IPS-11a (cell line): ENCODE measurements around the gene CCL19.

Experiments
- H3K4me3 ChIP-seq: one replicate; pipeline ENCODE4 v1.5.1; 2013; ENCODE audit warnings: low read depth, low read length, control low read depth

CCL19 gene

DNA sequence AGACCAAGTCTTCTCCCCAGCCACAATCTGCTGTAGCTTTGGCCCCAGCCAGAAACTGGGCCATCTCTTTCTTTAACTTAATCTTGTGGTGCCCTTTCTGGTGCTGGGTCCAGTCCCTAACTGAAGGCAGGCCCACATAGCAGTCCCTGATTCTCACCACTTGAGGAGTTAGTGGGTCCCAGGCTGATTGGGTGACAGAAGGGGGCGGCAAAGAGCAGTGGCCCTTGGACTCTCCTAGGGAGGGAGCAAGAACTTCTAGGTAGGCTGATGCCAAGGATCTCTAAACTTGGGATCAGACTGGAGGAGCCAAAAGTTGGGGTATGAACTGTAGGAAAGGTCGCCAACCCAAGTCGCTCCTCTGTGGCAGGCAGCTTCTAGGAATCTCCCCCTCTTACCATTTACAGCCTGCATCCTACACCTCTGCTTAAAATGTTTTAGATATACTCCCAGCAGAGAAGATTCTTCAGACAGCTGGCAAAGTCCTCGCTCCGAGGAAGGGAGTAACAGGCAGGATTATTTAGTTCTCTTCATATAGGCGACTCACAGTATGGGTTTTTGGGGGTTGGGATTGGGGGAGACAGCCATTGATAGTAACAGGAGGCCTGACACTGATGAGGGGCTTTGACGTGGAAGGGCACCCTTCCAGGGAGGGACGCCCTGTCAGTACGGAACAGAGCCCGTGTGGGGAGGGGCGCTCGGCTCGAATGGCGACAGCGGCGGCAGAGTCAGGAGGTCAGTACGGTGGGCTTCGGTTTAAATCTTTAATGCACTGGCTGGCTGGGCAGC is 26.6 kb downstream of the CCL19 start:
- H3K4me3 ChIP-seq = peak overlapping the region; percentile 58

DNA sequence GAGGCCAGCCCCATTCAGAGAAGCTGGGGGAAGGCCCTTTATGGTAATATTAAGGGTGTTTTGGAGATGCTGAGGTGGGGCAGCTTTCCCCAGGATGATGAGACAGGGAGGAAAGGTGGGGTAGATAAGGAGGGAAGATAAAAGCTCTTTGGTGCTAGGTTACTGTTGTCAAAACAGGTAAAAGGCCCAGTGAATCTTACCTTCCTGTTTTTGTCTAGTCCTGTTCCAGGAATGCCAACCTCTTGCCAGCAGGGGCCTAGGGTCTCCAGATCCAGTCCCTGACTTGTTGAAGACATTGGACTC is 27.8 kb downstream of the CCL19 start:
- H3K4me3 ChIP-seq = no peak overlapping the region

DNA sequence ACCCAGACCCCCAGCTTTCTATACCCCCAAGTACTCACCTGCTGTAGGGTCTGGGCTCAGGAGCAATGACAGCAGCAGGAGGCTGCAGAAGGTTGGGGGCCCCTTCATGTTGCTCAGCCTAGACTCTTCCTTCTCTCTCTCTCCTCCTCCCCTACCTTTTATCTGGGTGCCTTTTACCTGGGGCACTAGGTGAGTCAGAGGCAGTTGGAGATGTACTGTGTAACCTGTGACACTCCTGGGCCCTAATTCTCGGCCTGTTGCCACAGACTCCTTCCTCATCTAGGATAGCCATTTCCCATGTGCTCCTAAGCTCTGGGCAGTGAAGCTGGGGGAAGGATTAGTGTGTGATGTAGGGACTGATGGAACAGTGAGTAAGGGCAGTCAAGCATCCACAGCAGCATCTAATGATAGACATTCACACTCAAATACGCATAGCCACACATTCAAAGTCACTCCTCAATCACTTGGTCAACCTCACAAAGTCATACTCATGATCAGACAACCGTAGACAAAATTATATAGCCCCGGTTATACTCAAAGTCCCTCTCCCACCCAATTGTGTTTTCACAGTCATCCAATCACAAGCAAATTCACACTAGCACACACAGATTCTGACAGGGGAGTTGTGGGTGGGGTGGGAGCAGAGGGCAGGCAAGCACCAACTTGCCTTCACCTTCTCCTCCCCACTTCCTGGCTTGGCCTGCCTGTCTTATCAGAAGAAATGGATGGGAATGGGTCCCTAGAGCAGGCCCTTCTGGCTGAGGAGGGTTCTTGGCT is 28.4 kb downstream of the CCL19 start, which contains the start of gene CCL27:
TSS of gene CCL27 (minus strand) at position 132 of the 777 bp plus-strand sequence. CDS start at position 108, 24 bp downstream.
- H3K4me3 ChIP-seq = no peak within 1 kb of the TSS

DNA sequence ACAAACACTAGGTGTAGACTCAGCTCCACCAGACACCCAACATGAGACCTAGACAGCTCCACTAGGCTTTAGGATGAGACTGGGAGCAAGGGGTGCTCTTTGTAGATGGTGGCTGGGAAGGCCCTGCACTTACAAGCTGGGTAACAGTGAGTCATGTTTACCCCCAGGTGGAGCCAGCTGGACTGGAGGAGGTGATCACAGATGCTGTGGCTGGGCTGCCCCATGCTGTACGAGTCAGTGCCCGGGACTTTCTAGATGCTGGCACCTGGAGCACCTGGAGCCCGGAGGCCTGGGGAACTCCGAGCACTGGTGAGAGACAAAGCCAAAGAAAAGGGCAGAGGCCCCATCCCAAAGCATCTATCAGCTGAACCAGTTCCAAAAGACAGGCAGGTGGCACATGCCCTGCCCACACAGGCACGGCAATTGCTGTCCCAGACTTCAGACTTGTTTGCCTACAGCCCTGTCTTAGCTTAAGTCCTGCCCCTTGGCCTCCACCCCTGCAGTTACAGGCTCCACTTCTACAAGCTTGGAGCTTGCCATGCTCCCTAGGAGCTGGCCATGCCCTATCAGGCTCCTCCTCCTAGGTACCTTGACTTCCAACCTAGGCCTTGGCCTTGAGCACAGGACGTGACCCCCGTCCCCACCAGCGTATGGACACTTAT is 31.4 kb downstream of the CCL19 start:
- H3K4me3 ChIP-seq = no peak overlapping the region

DNA sequence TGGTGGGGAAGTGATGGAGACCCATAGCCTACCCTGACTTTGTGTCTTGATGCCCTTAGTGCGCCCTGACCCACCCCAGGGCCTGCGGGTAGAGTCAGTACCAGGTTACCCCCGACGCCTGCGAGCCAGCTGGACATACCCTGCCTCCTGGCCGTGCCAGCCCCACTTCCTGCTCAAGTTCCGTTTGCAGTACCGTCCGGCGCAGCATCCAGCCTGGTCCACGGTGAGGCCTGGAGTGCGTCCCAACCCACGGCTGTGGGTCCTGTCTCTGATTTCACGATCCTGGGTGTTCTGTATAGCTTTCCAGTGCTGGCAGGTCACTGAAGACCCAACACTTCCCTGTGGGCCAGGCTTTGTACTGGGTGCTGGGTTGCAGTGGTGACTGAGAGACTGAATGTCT is 32.6 kb downstream of the CCL19 start:
- H3K4me3 ChIP-seq = no peak overlapping the region

DNA sequence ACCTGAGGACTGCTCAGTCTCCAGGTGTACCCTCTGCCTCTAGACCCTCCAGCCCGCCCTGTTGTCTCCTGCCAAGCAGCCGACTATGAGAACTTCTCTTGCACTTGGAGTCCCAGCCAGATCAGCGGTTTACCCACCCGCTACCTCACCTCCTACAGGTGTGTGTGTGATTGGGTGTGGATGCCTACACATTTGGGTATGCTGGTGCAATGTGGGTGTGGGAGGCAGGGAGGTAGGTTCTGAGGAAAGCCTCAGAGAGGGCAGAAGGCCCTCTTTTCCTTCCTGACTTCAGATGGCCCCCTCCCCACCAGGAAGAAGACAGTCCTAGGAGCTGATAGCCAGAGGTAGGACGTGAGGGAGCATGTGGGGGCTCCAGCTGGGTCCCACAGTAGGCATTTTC is 34.1 kb downstream of the CCL19 start:
- no peak overlapping the region for H3K4me3 ChIP-seq

DNA sequence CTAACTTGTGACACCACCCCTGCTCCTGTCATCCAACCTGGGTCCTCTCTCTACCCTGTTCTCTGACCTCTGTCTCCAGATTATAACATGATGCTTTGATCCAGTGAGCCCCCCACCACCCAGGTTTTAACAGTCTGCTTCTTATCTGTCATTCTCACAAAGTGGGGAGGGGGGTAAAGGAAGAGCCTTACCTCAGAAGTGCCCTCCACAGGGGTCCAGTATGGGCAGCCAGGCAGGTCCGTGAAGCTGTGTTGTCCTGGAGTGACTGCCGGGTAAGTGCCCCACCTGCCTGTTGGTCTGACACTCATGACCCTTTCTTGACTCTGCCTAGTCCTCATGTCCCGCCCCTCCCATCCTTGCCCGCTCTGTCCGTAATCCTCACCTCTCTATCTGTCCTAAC is 35.7 kb downstream of the CCL19 start:
- no peak overlapping the region for H3K4me3 ChIP-seq

DNA sequence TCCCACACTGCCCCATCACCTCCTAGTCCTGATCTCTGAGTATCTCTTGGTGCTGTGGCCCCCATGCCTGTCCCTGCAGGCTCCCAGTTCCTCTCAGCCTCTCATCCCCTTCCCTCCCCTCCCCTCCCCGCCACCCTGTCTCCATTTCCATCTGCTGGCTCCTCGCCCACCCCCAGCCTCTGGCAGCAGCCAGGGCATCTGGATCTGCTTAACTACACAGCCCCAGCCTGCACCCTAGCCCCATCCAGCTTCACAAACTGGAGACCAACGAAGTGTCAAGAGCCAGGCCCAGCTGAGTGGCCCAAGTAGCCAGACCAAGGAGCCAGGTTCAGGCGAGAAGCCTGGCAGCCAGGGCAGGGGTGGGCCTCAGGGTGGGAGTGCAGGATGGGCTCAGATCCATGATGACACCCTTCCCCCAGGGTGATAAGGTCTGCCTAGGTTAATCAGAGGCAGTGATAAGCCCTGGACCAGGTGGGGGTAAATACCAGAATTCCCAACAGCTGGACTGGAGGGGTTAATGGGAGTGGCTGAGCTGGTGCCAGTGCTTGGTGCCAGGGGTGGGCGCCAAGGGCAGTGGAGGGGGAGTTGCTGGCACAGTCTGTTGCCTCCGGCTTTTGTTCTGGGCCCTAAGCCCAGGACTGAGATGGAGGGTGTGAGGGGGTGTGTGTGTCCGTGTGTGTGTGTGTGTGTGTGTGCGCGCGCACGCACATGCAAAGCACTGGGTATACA is 36.6 kb downstream of the CCL19 start:
- no peak overlapping the region for H3K4me3 ChIP-seq

DNA sequence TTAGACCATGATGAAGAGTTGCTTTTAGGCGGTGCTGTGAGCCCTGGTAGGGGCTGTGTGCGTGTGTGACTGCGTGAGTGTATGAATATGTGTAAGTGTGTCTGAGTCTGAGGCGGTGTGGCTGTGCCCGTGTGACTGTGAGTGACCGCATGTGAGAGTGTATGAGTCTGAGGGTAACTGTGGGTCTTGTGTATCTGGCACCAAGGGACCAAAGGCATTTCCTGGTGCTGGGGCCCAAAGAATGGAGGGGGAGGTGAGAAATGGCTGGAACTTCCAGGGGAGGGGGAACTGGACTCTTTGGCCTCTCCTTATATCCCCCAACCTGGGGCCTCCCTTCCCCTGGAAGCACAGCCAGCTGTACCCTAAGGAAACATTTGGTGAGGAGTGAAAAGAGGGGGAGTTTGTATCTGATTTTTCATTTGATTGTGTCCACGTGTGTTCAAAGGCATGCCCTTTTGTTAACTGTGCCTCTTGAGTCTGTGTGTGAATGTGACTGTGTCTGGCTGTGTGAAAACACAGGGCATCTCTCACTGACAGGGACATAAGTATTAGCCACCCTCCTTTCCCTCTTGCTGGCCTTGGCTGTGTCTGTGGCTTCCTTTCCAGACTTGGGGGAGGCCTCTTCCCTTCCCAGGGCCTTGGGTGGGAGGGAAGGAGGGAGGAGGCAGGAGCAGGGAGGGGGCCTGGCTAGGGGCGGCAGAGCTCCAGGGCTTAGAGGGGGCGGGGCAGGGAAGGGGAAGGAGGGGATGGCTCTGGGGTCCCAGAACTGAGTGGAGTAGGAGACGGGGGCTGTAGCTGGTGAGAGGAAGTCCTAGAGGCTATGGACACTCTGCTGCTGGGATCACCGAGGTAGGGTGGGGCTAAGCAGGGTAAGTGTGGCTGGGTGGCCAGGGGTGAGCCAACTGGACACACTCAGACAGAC is 37.7 kb downstream of the CCL19 start:
- H3K4me3 ChIP-seq = no peak overlapping the region

DNA sequence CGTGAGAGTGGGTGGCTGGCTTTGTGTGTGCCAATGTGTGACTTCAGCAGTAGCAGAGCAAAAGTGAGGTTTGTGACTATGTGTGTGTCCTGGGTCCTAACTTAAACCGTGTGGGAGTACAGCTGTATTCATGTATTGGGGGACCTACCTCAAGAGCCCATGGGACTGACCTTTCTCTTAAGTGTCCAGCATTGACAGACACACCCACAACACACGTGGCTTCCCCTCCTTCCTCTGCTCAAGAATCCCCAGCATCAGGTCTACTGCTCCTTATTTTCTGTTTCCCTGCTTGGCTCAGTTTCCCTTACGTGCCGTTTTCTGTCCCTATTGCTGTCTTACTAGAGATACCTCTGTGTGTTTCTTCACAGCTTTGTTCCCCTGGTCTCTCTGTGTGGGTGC is 38.5 kb downstream of the CCL19 start:
- H3K4me3 ChIP-seq = no peak overlapping the region

DNA sequence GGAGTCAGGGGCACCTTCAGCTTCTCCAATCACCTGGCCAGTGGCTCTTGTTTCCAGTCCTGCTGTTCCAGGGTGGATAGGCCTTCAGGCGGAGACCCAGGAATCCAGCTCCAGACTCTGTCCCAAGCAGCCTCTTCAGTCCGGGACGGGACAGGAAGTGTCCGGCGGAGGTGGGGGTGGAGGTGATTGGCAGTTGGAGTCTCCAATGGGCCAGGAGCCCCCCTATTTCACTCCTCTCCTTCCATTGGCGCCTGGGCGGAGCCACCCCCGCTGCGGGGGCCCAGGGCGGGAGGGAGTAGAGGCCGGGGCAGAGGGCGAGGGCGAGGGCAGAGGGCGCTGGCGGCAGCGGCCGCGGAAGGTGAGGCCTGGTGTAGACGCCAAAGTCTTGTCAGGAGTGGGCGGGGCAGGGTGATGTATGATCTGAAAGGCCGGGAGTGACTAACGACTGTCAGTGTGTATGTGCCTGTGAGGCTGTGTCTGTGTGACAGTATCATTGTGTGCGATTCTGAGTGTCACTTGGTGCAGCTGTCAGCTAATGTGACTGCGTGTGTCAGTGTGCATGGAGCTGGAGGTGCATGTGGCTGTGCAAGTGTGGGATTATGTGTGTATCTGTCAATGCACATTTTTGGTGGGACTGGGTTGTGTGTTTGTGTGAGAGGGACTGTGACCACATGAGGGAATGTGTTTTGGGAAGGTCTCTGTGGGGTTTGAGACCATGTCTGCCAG is 39.0 kb downstream of the CCL19 start, which contains the start of gene IL11RA:
TSS of gene IL11RA (plus strand) at position 310 of the 726 bp plus-strand sequence. CDS start 3,033 bp downstream, outside the sequence.
- H3K4me3 ChIP-seq = peak within 1 kb of the TSS; percentile 44

DNA sequence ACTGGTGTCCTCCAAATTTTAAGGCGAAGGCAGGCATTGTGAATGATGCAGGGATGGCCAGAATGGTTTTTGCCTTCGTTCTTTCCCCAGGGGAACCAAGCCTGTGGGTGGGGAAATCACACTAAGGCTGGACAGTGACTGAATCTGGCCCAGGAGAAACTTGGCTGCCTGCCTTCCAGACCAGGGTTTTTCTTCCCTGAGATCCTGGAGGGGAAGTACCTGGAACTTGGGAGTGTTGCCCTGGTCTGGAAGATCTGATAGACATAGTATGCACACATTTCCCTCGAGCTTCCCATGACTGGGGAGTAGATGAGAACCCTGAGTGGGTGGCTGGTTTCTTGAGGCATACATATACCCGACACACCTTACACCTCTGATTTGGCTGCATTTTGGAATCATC is 39.8 kb downstream of the CCL19 start:
- peak overlapping the region; percentile 44 for H3K4me3 ChIP-seq

DNA sequence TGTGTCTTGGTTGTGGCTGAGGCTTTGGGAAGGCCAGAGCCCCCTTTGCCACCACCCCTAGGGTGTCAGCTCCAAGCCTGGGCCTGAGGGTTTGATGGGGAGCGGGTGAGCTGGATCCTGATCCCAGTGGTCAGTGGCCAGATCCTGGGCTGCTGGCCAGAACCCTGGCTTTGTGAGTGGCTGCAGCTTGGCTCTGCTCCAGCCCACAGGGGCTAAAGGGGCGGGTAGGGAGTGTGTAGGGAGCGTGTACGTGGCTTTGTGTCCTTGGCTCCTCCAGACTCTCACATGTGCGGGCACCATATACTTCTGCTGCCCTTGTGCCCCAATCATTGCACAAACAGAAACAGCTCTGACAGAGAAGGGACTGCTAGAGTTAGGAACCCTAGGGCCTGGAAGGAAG is 40.3 kb downstream of the CCL19 start:
- no peak overlapping the region for H3K4me3 ChIP-seq

DNA sequence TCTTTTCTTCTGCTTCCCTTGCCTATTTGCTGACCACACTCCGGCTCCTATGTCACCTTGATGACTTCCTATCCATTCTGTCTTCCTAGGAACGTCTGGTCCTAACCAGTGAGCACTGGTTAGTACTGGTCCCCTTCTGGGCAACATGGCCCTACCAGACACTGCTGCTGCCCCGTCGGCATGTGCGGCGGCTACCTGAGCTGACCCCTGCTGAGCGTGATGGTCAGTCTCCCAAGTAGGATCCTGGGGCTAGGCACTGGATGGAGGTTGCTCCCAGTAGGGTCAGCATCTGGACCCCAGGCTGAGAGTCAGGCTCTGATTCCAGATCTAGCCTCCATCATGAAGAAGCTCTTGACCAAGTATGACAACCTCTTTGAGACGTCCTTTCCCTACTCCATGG is 42.4 kb downstream of the CCL19 start:
- H3K4me3 ChIP-seq = no peak overlapping the region

DNA sequence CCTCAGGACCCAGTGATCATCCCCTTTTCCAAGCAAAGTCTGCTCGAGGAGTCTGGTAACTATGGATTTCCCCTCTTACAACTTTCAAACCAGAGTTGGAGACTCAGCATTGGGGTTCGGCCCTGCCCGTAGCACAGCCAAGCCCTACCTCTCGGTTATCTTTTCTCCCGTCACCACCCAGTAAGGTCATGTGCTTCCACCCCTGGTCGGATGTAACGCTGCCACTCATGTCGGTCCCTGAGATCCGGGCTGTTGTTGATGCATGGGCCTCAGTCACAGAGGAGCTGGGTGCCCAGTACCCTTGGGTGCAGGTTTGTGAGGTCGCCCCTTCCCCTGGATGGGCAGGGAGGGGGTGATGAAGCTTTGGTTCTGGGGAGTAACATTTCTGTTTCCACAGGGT is 43.4 kb downstream of the CCL19 start:
- H3K4me3 ChIP-seq = peak overlapping the region; percentile 72

DNA sequence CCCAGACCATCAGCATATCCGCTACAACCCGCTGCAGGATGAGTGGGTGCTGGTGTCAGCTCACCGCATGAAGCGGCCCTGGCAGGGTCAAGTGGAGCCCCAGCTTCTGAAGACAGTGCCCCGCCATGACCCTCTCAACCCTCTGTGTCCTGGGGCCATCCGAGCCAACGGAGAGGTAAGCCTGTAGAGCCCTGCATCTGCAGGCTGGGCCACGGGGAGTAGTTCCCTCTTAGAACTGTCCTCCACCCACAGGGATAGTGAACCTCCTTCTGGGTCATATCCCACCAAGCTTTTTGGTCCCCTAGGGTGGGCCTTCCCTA is 44.0 kb downstream of the CCL19 start:
- H3K4me3 ChIP-seq = peak overlapping the region; percentile 72

DNA sequence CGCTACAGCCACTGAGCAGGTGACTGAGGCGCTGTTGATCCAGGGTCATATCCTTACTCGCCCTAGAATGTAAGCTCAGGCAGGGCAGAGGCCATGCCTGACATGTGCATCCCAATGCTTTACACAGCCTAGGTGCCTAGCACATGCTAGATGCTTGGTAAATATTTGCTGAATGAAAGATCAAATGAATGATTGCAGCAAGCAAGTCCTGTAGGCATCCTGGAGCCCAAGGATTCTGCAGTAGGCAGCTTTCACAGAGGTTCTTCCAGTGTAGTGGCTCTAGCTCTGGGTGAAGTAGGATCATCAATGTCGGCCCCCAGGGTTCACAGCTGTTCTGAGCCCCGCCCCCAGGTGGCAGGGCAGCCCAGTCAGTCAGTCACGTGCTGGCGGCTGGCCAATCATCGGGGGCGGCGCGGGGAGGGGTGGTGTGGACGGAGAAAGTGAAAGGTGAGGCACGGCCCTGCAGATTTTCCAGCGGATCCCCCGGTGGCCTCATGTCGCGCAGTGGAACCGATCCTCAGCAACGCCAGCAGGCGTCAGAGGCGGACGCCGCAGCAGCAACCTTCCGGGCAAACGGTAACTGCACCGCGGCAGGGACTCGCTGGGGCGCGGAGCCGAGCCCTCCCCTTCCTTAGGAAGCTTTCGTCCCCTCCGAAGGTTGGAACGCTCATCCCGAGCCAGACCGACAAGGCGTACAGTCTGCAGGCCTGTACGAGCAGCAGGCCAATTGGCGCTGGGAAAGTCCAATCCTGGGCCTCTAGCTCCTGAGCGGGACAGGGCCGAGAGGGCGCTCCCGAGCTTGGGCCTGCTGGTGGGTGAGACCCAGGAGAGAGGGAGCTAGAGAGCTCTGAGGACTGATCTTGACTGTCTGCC is 44.6 kb downstream of the CCL19 start, which contains the start of gene GALT:
TSS of gene GALT (plus strand) at position 465 of the 873 bp plus-strand sequence. CDS start at position 495, 30 bp downstream.
- H3K4me3 ChIP-seq = peak within 1 kb of the TSS; percentile 72

DNA sequence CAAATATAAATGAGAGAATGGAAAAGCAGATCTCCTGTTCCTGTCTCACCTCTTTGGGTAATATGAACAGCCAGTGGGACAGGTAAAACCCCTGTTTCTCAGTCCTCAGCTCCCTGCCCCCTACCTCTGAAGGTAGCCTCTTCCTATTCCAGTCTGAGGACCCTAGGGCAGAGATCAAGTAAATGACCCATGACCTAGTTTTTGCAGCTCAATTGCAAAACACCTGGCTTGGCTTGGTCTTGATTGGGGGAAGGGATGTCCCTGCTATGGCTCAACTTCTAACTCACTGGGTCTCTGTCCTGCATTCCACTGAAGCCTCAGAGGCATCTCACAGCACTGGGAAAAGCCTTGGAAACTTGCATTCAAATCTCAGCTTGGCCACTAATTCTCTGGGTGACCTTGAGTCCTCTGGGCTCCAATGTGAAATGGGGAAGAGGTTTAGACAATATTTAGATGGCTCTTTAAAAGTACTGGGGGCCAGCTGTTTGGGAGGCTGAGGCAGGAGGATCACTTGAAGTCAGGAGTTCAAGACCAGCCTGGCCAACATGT is 46.2 kb downstream of the CCL19 start:
- no peak overlapping the region for H3K4me3 ChIP-seq
